RWPE2 (cell line): ENCODE data around the gene ULK2.

Experiments used
- ATAC-seq: fragments of 200-7000 bp; cut with Tn5 transposase; 3 replicates; pipeline ENCODE4 v1.9.1; 2021; ENCODE audit warnings: low read depth
- DNase-seq: peaks from one replicate; pipeline ENCODE4 v3.0.0-alpha.2; 2020; ENCODE audit warnings: low spot score
- H3K27ac ChIP-seq: fragments of 450-650 bp; 2 replicates; pipeline ENCODE4 v1.5.1; 2017; ENCODE audit warnings: mild to moderate bottlenecking; ENCODE audit not compliant: poor library complexity, severe bottlenecking
- H3K27me3 ChIP-seq: fragments of 250-450 bp; sonication (Bioruptor Pico); 2 replicates; pipeline ENCODE4 v1.5.1; 2021; ENCODE audit warnings: mild to moderate bottlenecking, moderate library complexity; ENCODE audit not compliant: insufficient read depth, poor library complexity, severe bottlenecking
- H3K36me3 ChIP-seq: fragments of 250-450 bp; sonication (Bioruptor Pico); 2 replicates; pipeline ENCODE4 v1.5.1; 2020; ENCODE audit warnings: low read depth, mild to moderate bottlenecking, moderate library complexity
- H3K4me1 ChIP-seq: fragments of 250-450 bp; sonication (Bioruptor Pico); 2 replicates; pipeline ENCODE4 v1.5.1; 2021; ENCODE audit warnings: mild to moderate bottlenecking, moderate library complexity; ENCODE audit not compliant: insufficient read depth, poor library complexity, severe bottlenecking
- H3K4me3 ChIP-seq: fragments of 250-450 bp; sonication (Bioruptor Pico); 2 replicates; pipeline ENCODE4 v1.5.1; 2021; ENCODE audit warnings: mild to moderate bottlenecking, moderate library complexity; ENCODE audit not compliant: severe bottlenecking
- H3K9me3 ChIP-seq: fragments of 250-450 bp; sonication (Bioruptor Pico); 2 replicates; pipeline ENCODE4 v1.5.1; 2021; ENCODE audit warnings: mild to moderate bottlenecking, moderate library complexity; ENCODE audit not compliant: severe bottlenecking
- TF ChIP-seq, protein P1 (sequence below): fragments of 450-650 bp; IDR thresholded peaks from one replicate; pipeline ENCODE4 v1.5.1; 2017; ENCODE audit warnings: mild to moderate bottlenecking, moderate library complexity; ENCODE audit not compliant: poor library complexity, severe bottlenecking

ULK2 gene

DNA sequence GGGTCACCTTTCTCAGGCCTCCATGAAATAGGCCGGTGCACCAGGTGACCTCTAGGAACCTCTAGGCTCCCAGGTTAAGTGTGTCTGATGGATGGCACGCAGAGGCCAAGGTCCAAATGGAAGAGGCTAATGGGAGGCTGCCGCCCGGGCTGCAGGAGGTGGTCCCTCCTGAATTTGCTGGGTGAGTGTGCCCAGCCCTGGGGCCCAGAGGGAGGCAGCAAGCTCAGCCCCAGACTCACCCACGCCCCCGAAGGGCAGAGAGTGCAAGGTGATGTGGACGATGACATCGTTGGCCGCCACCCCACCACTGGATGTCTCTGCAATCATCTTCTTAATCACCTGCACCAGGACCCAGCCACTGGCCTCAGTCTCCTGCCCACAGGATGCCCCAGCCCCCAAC, 129.0 kb downstream of the ULK2 start:
- H3K27me3 ChIP-seq: no peaks in the 10 kb centered on the region

DNA sequence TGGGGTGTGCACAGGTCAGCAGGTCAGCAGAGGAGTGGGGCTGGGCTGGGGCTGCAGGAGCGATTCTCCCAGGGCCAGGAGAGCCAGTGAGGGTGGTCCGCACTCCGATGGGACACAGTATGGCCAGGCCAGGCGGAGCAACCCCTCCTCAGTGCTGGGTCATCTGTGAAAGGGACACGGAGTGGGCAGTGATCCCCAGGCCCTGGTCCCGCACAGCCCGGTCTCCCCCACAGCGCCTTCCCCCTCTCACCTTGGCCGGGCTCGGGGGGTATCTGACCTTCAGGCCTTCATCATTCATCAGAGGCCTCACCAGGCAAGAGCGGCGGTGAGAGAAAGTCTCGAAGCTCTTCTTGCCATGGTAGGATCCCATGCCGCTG, 129.7 kb downstream of the ULK2 start:
- ATAC-seq: no peak
- Histone ChIP-seq H3K27ac (no peak overlapping the region), H3K4me1 (no peaks in the 10 kb centered on the region), H3K4me3 (no peak overlapping the region), H3K27me3 (no peaks in the 10 kb centered on the region), H3K36me3 (no peaks in the 10 kb centered on the region), H3K9me3 (no peaks in the 10 kb centered on the region)
- peak; percentile 45 for DNase-seq
- TF ChIP-seq, protein P1, sequence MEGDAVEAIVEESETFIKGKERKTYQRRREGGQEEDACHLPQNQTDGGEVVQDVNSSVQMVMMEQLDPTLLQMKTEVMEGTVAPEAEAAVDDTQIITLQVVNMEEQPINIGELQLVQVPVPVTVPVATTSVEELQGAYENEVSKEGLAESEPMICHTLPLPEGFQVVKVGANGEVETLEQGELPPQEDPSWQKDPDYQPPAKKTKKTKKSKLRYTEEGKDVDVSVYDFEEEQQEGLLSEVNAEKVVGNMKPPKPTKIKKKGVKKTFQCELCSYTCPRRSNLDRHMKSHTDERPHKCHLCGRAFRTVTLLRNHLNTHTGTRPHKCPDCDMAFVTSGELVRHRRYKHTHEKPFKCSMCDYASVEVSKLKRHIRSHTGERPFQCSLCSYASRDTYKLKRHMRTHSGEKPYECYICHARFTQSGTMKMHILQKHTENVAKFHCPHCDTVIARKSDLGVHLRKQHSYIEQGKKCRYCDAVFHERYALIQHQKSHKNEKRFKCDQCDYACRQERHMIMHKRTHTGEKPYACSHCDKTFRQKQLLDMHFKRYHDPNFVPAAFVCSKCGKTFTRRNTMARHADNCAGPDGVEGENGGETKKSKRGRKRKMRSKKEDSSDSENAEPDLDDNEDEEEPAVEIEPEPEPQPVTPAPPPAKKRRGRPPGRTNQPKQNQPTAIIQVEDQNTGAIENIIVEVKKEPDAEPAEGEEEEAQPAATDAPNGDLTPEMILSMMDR: no peak

More for the DNA sequence above, 129.0 kb downstream of the ULK2 start:
- Histone ChIP-seq H3K36me3 (no peaks in the 10 kb centered on the region), H3K4me1 (no peaks in the 10 kb centered on the region), H3K4me3 (no peak overlapping the region), H3K27ac (no peak overlapping the region), H3K9me3 (no peaks in the 10 kb centered on the region)
- TF ChIP-seq, protein P1: no peak
- DNase-seq: no peak
- no peak for ATAC-seq

DNA sequence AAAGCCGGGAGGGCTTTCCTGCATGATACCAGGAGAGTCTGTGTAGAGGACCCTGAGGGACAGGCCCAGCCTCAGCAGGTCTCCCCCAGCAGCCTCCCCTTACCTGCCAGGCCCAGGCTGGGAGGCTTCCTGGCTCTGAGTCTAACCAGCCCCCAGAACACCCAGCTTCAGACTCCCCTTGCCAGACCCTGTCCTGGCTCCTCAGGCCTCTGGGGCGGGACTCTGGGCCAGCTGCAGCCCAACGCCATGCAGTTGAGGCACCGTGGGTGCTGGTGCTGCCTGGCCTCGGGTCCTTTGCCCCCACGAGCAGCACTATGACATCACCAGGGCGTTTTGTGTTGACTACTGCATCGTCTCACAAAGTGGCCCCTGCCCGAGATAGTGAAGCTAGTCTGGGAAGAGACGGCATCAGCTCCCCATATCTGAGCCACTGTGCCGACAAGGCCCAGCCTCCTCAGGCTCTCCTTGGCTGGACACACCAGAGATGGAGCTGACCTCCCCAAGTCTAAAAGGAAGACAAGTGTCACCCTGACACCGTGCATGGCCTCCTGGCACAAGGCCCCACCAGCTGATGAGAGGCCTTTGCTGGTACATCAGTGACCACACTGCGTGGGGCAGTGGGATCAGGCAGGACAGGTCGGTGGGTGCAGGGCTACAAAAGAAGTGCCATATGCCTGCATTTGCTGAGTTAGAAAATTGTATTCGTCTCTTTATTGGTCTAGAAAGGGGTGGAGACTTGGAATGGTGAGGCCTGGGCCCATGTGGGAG, 130.2 kb downstream of the ULK2 start:
- H3K27ac ChIP-seq: no peak overlapping the region
- H3K27me3 ChIP-seq: no peaks in the 10 kb centered on the region
- ATAC-seq (no peak), DNase-seq (peak; percentile 36)
- H3K4me1 ChIP-seq: no peaks in the 10 kb centered on the region
- H3K36me3 ChIP-seq: no peaks in the 10 kb centered on the region
- TF ChIP-seq, protein P1: no peak
- no peak overlapping the region for H3K4me3 ChIP-seq
- H3K9me3 ChIP-seq: no peaks in the 10 kb centered on the region

DNA sequence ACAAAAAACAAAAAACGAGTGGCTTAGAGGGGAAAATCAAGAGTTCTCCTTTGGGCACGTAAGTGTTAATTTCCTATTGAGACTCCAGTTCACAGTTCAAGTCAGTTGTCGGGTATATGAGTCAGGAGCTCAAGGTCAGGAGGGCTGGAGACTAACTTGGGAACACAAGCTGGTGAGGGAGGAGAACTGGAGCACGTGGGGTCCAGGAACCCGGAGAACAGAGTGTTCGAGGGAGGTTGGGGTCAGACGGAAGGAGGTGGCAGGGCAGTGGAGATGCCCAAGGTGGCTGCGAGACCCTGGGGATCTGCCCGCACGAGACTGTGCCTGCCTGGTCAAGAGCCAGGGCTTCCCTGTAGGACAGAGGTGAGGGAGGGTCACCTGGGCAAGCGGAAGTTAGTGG, 131.7 kb downstream of the ULK2 start:
- H3K27me3 ChIP-seq: no peaks in the 10 kb centered on the region
- no peaks in the 10 kb centered on the region for H3K9me3 ChIP-seq
- DNase-seq (no peak), ATAC-seq (no peak)
- H3K27ac ChIP-seq: no peak overlapping the region
- H3K4me3 ChIP-seq: no peak overlapping the region
- TF ChIP-seq, protein P1: no peak
- H3K4me1 ChIP-seq: no peaks in the 10 kb centered on the region
- H3K36me3 ChIP-seq: no peaks in the 10 kb centered on the region

DNA sequence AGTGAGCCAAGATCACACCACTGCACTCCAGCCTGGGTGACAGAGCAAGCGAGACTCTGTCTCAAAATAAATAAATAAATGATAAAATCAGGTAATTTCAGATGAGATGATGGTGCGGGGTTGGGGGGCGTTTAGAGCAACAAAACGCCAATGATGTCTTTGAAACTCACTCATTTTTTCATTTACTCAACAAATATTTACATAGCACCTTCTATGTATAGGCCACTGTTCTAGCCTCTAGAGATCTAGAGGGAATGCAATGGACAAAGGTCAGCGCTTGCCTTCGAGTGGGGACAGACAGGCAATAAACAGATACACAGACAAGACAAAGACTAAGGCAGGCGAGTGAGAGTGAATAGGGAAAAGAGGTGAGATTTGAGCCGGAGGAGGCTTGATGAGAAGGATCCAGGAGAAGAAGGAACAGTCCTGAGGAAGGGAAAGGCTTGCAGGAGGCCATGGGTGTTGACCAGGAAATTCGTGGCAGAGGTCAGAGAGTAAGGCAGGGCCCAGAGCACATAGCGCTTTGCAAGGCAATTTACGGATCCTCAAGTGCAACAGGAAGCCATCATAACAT, 133.7 kb downstream of the ULK2 start:
- TF ChIP-seq, protein P1: no peak
- no peak overlapping the region for H3K27ac ChIP-seq
- H3K36me3 ChIP-seq: no peaks in the 10 kb centered on the region
- DNase-seq (no peak), ATAC-seq (no peak)
- H3K4me3 ChIP-seq: no peak overlapping the region
- no peaks in the 10 kb centered on the region for H3K27me3 ChIP-seq
- no peaks in the 10 kb centered on the region for H3K4me1 ChIP-seq
- no peaks in the 10 kb centered on the region for H3K9me3 ChIP-seq
